ENCODE results near the gene TPPP3. TPM values are rescaled to one million over a fixed set of nuclear protein-coding genes. Genes with fewer than 3 reads are reported as not detected.

Gene TPPP3
- total RNA-seq = not detected

GRCh38 chr16:67393111-67393787, at the start of gene TPPP3:
Gene TPPP3, minus strand, starts transcription at chr16:67393498. Its CDS starts 2,387 bp downstream, at chr16:67391111.
- Mint-ChIP-seq H3K27ac (no peak within 1 kb of the TSS), H3K4me1 (peaks cover 8% of the 10 kb centered on the region), H3K9me3 (no peaks in the 10 kb centered on the region), H3K4me3 (peak within 1 kb of the TSS; percentile 14), H3K27me3 (peaks cover 32% of the 10 kb centered on the region), H3K36me3 (no peaks in the 10 kb centered on the region)
- DNase-seq = peak; percentile 64

- DNase-seq = no peak
- no peak overlapping the region for H3K27ac Mint-ChIP-seq
- no peak overlapping the region for H3K4me3 Mint-ChIP-seq
- H3K27me3 Mint-ChIP-seq = no peaks in the 10 kb centered on the region
- H3K9me3 Mint-ChIP-seq = no peaks in the 10 kb centered on the region
- peaks cover 3% of the 10 kb centered on the region for H3K4me1 Mint-ChIP-seq
- H3K36me3 Mint-ChIP-seq = peaks cover 4% of the 10 kb centered on the region
Observed at GRCh38 chr16:67442581-67443255, 49.4 kb upstream of the TPPP3 start.

- H3K27me3 Mint-ChIP-seq = no peaks in the 10 kb centered on the region
- no peaks in the 10 kb centered on the region for H3K9me3 Mint-ChIP-seq
- H3K27ac Mint-ChIP-seq = no peak overlapping the region
- peaks cover 6% of the 10 kb centered on the region for H3K36me3 Mint-ChIP-seq
- H3K4me3 Mint-ChIP-seq = no peak overlapping the region
- peaks cover 5% of the 10 kb centered on the region for H3K4me1 Mint-ChIP-seq
- DNase-seq = no peak
Observed at GRCh38 chr16:67441907-67442306, 48.6 kb upstream of the TPPP3 start.

GRCh38 chr16:67441271-67441753, 48.0 kb upstream of the TPPP3 start:
- Mint-ChIP-seq H3K4me3 (no peak overlapping the region), H3K27ac (no peak overlapping the region), H3K27me3 (no peaks in the 10 kb centered on the region)

GRCh38 chr16:67438824-67439393, 45.6 kb upstream of the TPPP3 start:
- no peaks in the 10 kb centered on the region for H3K27me3 Mint-ChIP-seq
- H3K4me1 Mint-ChIP-seq = peaks cover 5% of the 10 kb centered on the region
- no peak overlapping the region for H3K4me3 Mint-ChIP-seq
- no peak overlapping the region for H3K27ac Mint-ChIP-seq
- DNase-seq = no peak
- no peaks in the 10 kb centered on the region for H3K9me3 Mint-ChIP-seq
- peaks cover 6% of the 10 kb centered on the region for H3K36me3 Mint-ChIP-seq

More at GRCh38 chr16:67441271-67441753, 48.0 kb upstream of the TPPP3 start:
- Mint-ChIP-seq H3K4me1 (peaks cover 5% of the 10 kb centered on the region), H3K36me3 (peaks cover 6% of the 10 kb centered on the region), H3K9me3 (no peaks in the 10 kb centered on the region)
- no peak for DNase-seq

- no peak for DNase-seq
- no peaks in the 10 kb centered on the region for H3K27me3 Mint-ChIP-seq
- no peak overlapping the region for H3K4me3 Mint-ChIP-seq
- no peaks in the 10 kb centered on the region for H3K9me3 Mint-ChIP-seq
- no peak overlapping the region for H3K27ac Mint-ChIP-seq
- H3K4me1 Mint-ChIP-seq = peaks cover 5% of the 10 kb centered on the region
- H3K36me3 Mint-ChIP-seq = peaks cover 6% of the 10 kb centered on the region
Observed at GRCh38 chr16:67438098-67438791, 44.9 kb upstream of the TPPP3 start.

GRCh38 chr16:67437513-67437912, 44.2 kb upstream of the TPPP3 start:
- Mint-ChIP-seq H3K27ac (no peak overlapping the region), H3K9me3 (no peaks in the 10 kb centered on the region), H3K36me3 (peaks cover 6% of the 10 kb centered on the region), H3K4me3 (no peak overlapping the region), H3K27me3 (peaks cover 2% of the 10 kb centered on the region), H3K4me1 (peaks cover 5% of the 10 kb centered on the region)
- DNase-seq = no peak

GRCh38 chr16:67436640-67437193, 43.4 kb upstream of the TPPP3 start:
- H3K27ac Mint-ChIP-seq = no peak overlapping the region
- H3K9me3 Mint-ChIP-seq = no peaks in the 10 kb centered on the region
- peaks cover 8% of the 10 kb centered on the region for H3K4me1 Mint-ChIP-seq
- peaks cover 6% of the 10 kb centered on the region for H3K36me3 Mint-ChIP-seq
- no peak for DNase-seq
- no peak overlapping the region for H3K4me3 Mint-ChIP-seq
- peaks cover 9% of the 10 kb centered on the region for H3K27me3 Mint-ChIP-seq

- peaks cover 6% of the 10 kb centered on the region for H3K36me3 Mint-ChIP-seq
Observed at GRCh38 chr16:67435758-67436164, 42.5 kb upstream of the TPPP3 start.

GRCh38 chr16:67433131-67433719, 39.9 kb upstream of the TPPP3 start:
- Mint-ChIP-seq H3K4me1 (peaks cover 15% of the 10 kb centered on the region), H3K4me3 (no peak overlapping the region), H3K36me3 (peaks cover 2% of the 10 kb centered on the region), H3K27ac (no peak overlapping the region), H3K9me3 (no peaks in the 10 kb centered on the region), H3K27me3 (peaks cover 32% of the 10 kb centered on the region)
- DNase-seq = no peak

More at GRCh38 chr16:67435758-67436164, 42.5 kb upstream of the TPPP3 start:
- no peaks in the 10 kb centered on the region for H3K9me3 Mint-ChIP-seq
- H3K4me1 Mint-ChIP-seq = peaks cover 11% of the 10 kb centered on the region
- peaks cover 13% of the 10 kb centered on the region for H3K27me3 Mint-ChIP-seq
- H3K4me3 Mint-ChIP-seq = no peak overlapping the region
- H3K27ac Mint-ChIP-seq = no peak overlapping the region
- DNase-seq = no peak

- DNase-seq = no peak
- Mint-ChIP-seq H3K27ac (no peak overlapping the region), H3K27me3 (peaks cover 32% of the 10 kb centered on the region), H3K4me3 (no peak overlapping the region), H3K36me3 (peaks cover 2% of the 10 kb centered on the region), H3K4me1 (peaks cover 10% of the 10 kb centered on the region), H3K9me3 (no peaks in the 10 kb centered on the region)
Observed at GRCh38 chr16:67432506-67432890, 39.2 kb upstream of the TPPP3 start.

GRCh38 chr16:67431775-67432505, 38.6 kb upstream of the TPPP3 start:
- peak overlapping the region; percentile 48 for H3K4me3 Mint-ChIP-seq
- DNase-seq = no peak
- H3K27me3 Mint-ChIP-seq = peaks cover 35% of the 10 kb centered on the region
- peaks cover under 1% of the 10 kb centered on the region for H3K36me3 Mint-ChIP-seq
- no peaks in the 10 kb centered on the region for H3K9me3 Mint-ChIP-seq
- H3K27ac Mint-ChIP-seq = no peak overlapping the region
- peaks cover 10% of the 10 kb centered on the region for H3K4me1 Mint-ChIP-seq

GRCh38 chr16:67430977-67431774, 37.9 kb upstream of the TPPP3 start, which contains the start of gene HSD11B2:
Gene HSD11B2, plus strand, starts transcription at chr16:67431121. Its CDS starts 128 bp downstream, at chr16:67431249.
- H3K9me3 Mint-ChIP-seq = no peaks in the 10 kb centered on the region
- peak within 1 kb of the TSS; percentile 65 for H3K27ac Mint-ChIP-seq
- peaks cover 10% of the 10 kb centered on the region for H3K4me1 Mint-ChIP-seq
- peak within 1 kb of the TSS; percentile 80 for H3K4me3 Mint-ChIP-seq
- DNase-seq = peak; percentile 42
- peaks cover 41% of the 10 kb centered on the region for H3K27me3 Mint-ChIP-seq
- H3K36me3 Mint-ChIP-seq = no peaks in the 10 kb centered on the region

Data from activated naive CD8-positive, alpha-beta T cell treated with anti-CD3 and anti-CD28 coated beads for 36 hours (primary cell).